ENCODE measurements around the gene PLXNA2. TPM values are rescaled to one million over a fixed set of nuclear protein-coding genes. Genes with fewer than 3 reads are reported as not detected.

PLXNA2 gene
- total RNA-seq, 2 experiments from 2014 or later: 0.23 TPM; not detected in 1

GRCh38 chr1:207973898-207974568, 270.2 kb downstream of the PLXNA2 start:
- DNase-seq (ENCODE audit: low spot score): no peak
- H3K9me2 ChIP-seq (ENCODE audit: insufficient read depth, low read length): no peaks in the 10 kb centered on the region
- no peak for TF ChIP-seq CTCF (conservative IDR thresholded peaks at IDR 0.05; ENCODE audit: low read length)
- TF ChIP-seq EZH2phosphoT487 (IDR thresholded peaks at IDR 0.05; ENCODE audit: borderline replicate concordance, low read depth, low read length): no peak
- H3K4me1 ChIP-seq (ENCODE audit: insufficient read depth, low read length, poor library complexity, severe bottlenecking): no peaks in the 10 kb centered on the region
- intact Hi-C loops (cut with micrococcal nuclease; ENCODE audit: unreplicated experiment): no loop called here
- H2AFZ ChIP-seq (ENCODE audit: low read length): no peak overlapping the region
- no peak overlapping the region for H3K4me2 ChIP-seq (ENCODE audit: low read length)
- POLR2A ChIA-PET: no interaction called here
- no TSS peak for BruUV-seq (replicated peaks)
- H3K4me3 ChIP-seq (ENCODE audit: low read depth, low read length, poor library complexity, severe bottlenecking): no peak overlapping the region
- no peaks in the 10 kb centered on the region for H3K79me2 ChIP-seq (ENCODE audit: insufficient read depth, low read depth, low read length)
- CTCF ChIA-PET (ENCODE audit: unreplicated experiment): no interaction called here
- H4K20me1 ChIP-seq (ENCODE audit: insufficient read depth, low read length): no peaks in the 10 kb centered on the region
- H3K36me3 ChIP-seq (ENCODE audit: insufficient read depth, low read length): no peaks in the 10 kb centered on the region
- no peak overlapping the region for H3K27ac ChIP-seq (ENCODE audit: low read depth, low read length, poor library complexity, severe bottlenecking)
- no peaks in the 10 kb centered on the region for H3K9me3 ChIP-seq (ENCODE audit: low read length)

GRCh38 chr1:207972337-207972736, 271.8 kb downstream of the PLXNA2 start:
- CTCF ChIA-PET (ENCODE audit: unreplicated experiment): no interaction called here
- BruUV-seq (replicated peaks): no TSS peak
- Histone ChIP-seq H3K4me2 (ENCODE audit: low read length) (no peak overlapping the region), H3K9me3 (ENCODE audit: low read length) (no peaks in the 10 kb centered on the region), H3K27ac (ENCODE audit: low read depth, low read length, poor library complexity, severe bottlenecking) (no peak overlapping the region), H4K20me1 (ENCODE audit: insufficient read depth, low read length) (no peaks in the 10 kb centered on the region), H3K4me1 (ENCODE audit: insufficient read depth, low read length, poor library complexity, severe bottlenecking) (no peaks in the 10 kb centered on the region), H3K36me3 (ENCODE audit: insufficient read depth, low read length) (no peaks in the 10 kb centered on the region), H3K9me2 (ENCODE audit: insufficient read depth, low read length) (no peaks in the 10 kb centered on the region), H3K79me2 (ENCODE audit: insufficient read depth, low read depth, low read length) (no peaks in the 10 kb centered on the region), H2AFZ (ENCODE audit: low read length) (no peak overlapping the region), H3K4me3 (ENCODE audit: low read depth, low read length, poor library complexity, severe bottlenecking) (no peak overlapping the region)
- DNase-seq (ENCODE audit: low spot score): no peak
- POLR2A ChIA-PET: interaction anchor here (0.8 kb wide), 1 partner anchor 90 kb away, joined by 3 read pairs; no protein-coding TSS in a partner anchor
- TF ChIP-seq EZH2phosphoT487 (IDR thresholded peaks at IDR 0.05; ENCODE audit: borderline replicate concordance, low read depth, low read length): no peak
- no peak for TF ChIP-seq CTCF (conservative IDR thresholded peaks at IDR 0.05; ENCODE audit: low read length)
- intact Hi-C loops (cut with micrococcal nuclease; ENCODE audit: unreplicated experiment): no loop called here

Small RNA genes within 50 kb of the gene (small RNA-seq; reads per million reads assigned to genes)
- not detected for gene AL606753.1

Measured in OCI-LY7 (cell line).